Ovary (tissue), 9 donors: Measurements from ENCODE around the gene GATM. TPM values are rescaled to one million over a fixed set of nuclear protein-coding genes. Genes with fewer than 3 reads are reported as not detected.

Source experiments
- DNase-seq, 5 donors: peaks; one replicate each; pipeline ENCODE4 v3.0.0-alpha.2; 2019 to 2020
- H3K27ac ChIP-seq, 2 donors: fragments of 200-600 bp; one replicate each; pipeline versions ENCODE4 v1.5.1 to v1.8.0; 2019 to 2022
- H3K27me3 ChIP-seq: fragments of 200-600 bp; one replicate; pipeline ENCODE4 v1.8.0; 2022
- H3K36me3 ChIP-seq: fragments of 200-600 bp; sonication (generic); one replicate; pipeline ENCODE4 v1.5.1; 2019
- H3K4me1 ChIP-seq: one replicate; pipeline ENCODE4 v1.8.1; 2013; ENCODE audit warnings: mild to moderate bottlenecking, moderate library complexity; ENCODE audit not compliant: insufficient read depth
- H3K4me3 ChIP-seq: fragments of 200-600 bp; sonication (generic); one replicate; pipeline ENCODE4 v1.5.1; 2017
- H3K9me3 ChIP-seq, 2 donors: fragments of 200-600 bp in 1 of 2; sonication (generic) in 1 of 2; one replicate each; pipeline versions ENCODE4 v1.5.1 to v1.8.1; 2013 to 2019; ENCODE audit warnings: mild to moderate bottlenecking in 1 of 2, moderate library complexity in 1 of 2
- CTCF ChIP-seq, 3 donors: fragments of 450-650 bp in 2 of 3; fragments of 200-600 bp in 1 of 3; IDR thresholded peaks; one replicate each; pipeline versions ENCODE4 v1.5.1 to v1.8.0; 2016 to 2022; ENCODE audit warnings: antibody characterized with exemption in 3 of 3, mild to moderate bottlenecking in 1 of 3
- EP300 ChIP-seq: sonication (generic); formaldehyde crosslinking; IDR thresholded peaks from one replicate; pipeline ENCODE4 v1.6.1; 2017; ENCODE audit warnings: antibody characterized with exemption
- POLR2A ChIP-seq: fragments of 450-650 bp; IDR thresholded peaks from one replicate; pipeline ENCODE4 v1.6.1; 2017; ENCODE audit warnings: antibody characterized with exemption, mild to moderate bottlenecking, moderate library complexity
- WGBS, 3 donors: extraction: QIAGEN DNeasy Blood & Tissue Kit in 1 of 3; methylation state at CpG; one replicate each; pipeline versions ENCODE4 v1.1.5 to v1.1.7; 2013 to 2017; 5-methylcytosine and 5-hydroxymethylcytosine counted together
- intact Hi-C, 4 donors: fragments of 100-400 bp; cut with DNase I; formaldehyde crosslinking; loops; one replicate each; pipeline versions ENCODE4 v1.11.0 to v1.15.1; 2022 to 2023
- polyA plus RNA-seq, 2 donors: library from polyadenylated mRNA; stranded (reverse); fragments of 200-250 nt in 1 of 2; fragments of 350-450 nt in 1 of 2; fragmentation: Illumina TruSeq in 1 of 2; extraction: RNeasy Lipid Tissue Mini Kit (QIAGEN cat#74804) in 1 of 2; gene quantifications; one replicate each; pipeline ENCODE4 v1.2.3, GENCODE V29; 2013 to 2014
- total RNA-seq, 7 donors: library from RNA; depleted of rRNA in 2 of 7; stranded (reverse); fragments of >200 nt in 2 of 7; fragmentation: NEBNext Ultra II Directional in 3 of 7; extraction: Animal tissue kit (Norgen Biotek cat#: 25700) in 3 of 7; gene quantifications; one replicate each; pipeline versions ENCODE4 v1.1.0 to v1.2.4, GENCODE V29; 2016 to 2023
- donor health status: DM: no; HTN: no; CAD: no; lungs with moderate emphysema.
- donor health status: DM: no; HTN: no; CAD: no.
- donor health status: Bipolar disorder and iron deficiency.
- donor health status: DM: yes; HTN: yes; CAD: no.
- donor health status: DM: no; HTN: no; CAD: no.
- donor health status: DM: yes; HTN: yes; CAD: no.

GATM gene
- total and polyA plus RNA-seq, 9 donors = 43.6 to 218 (median 132) TPM

GRCh38 chr15:45331972-45332371 is 46.4 kb downstream of the GATM start:
- no peak for DNase-seq
- WGBS, 3 donors = 7 to 10% (median 10%) methylated on average over 4 of the region's 4 CpGs
- Histone ChIP-seq H3K36me3 (no peaks in the 10 kb centered on the region), H3K27ac (peak overlapping the region in 1 of 2 donors; percentile 42), H3K4me3 (no peak overlapping the region), H3K9me3 (no peaks in the 10 kb centered on the region), H3K27me3 (no peaks in the 10 kb centered on the region), H3K4me1 (peaks cover 7% of the 10 kb centered on the region)
- TF ChIP-seq POLR2A (no peak), EP300 (no peak), CTCF (IDR thresholded peaks at IDR 0.05) (no peak)
- intact Hi-C loops = no loop called here

- no peaks in the 10 kb centered on the region for H3K36me3 ChIP-seq
- no peak overlapping the region for H3K4me3 ChIP-seq
- no peaks in the 10 kb centered on the region for H3K27me3 ChIP-seq
- no peak for DNase-seq
- H3K4me1 ChIP-seq = peaks cover 7% of the 10 kb centered on the region
- no peak overlapping the region for H3K27ac ChIP-seq
- intact Hi-C loops = loop anchor here in 1 of 4 donors (10.0 kb wide), 1 partner anchor 966 kb away; no protein-coding TSS in a partner anchor
- TF ChIP-seq POLR2A = no peak
- no peaks in the 10 kb centered on the region for H3K9me3 ChIP-seq
- WGBS, 3 donors = 42 to 75% (median 69%) methylated on average over 2 of the region's 2 CpGs
These were observed 49.7 kb downstream of the GATM start for GRCh38 chr15:45328663-45329062.

GRCh38 chr15:45326741-45327140 is 51.6 kb downstream of the GATM start:
- Histone ChIP-seq H3K4me3 (no peak overlapping the region), H3K9me3 (no peaks in the 10 kb centered on the region), H3K36me3 (no peaks in the 10 kb centered on the region), H3K27ac (no peak overlapping the region), H3K27me3 (no peaks in the 10 kb centered on the region), H3K4me1 (peaks cover 2% of the 10 kb centered on the region)
- TF ChIP-seq EP300 (no peak), CTCF (IDR thresholded peaks at IDR 0.05) (no peak)
- 79 to 82% (median 81%) methylated on average over 7 of the region's 7 CpGs for WGBS, 3 donors
- no peak for DNase-seq
- intact Hi-C loops = loop anchor here in 1 of 4 donors (10.0 kb wide), 1 partner anchor 968 kb away; no protein-coding TSS in a partner anchor

GRCh38 chr15:45326280-45326679 is 52.1 kb downstream of the GATM start:
- Histone ChIP-seq H3K4me3 (no peak overlapping the region), H3K27ac (no peak overlapping the region), H3K27me3 (no peaks in the 10 kb centered on the region), H3K4me1 (no peaks in the 10 kb centered on the region), H3K9me3 (no peaks in the 10 kb centered on the region), H3K36me3 (no peaks in the 10 kb centered on the region)
- WGBS, 3 donors = 84 to 89% (median 87%) methylated on average over 5 of the region's 5 CpGs
- no peak for DNase-seq
- intact Hi-C loops = loop anchor here in 1 of 4 donors (10.0 kb wide), 1 partner anchor 969 kb away; no protein-coding TSS in a partner anchor
- TF ChIP-seq CTCF (IDR thresholded peaks at IDR 0.05) (no peak), EP300 (no peak), POLR2A (no peak)

GRCh38 chr15:45320581-45321205 is 57.7 kb downstream of the GATM start:
- no peaks in the 10 kb centered on the region for H3K9me3 ChIP-seq
- no peak overlapping the region for H3K4me3 ChIP-seq
- intact Hi-C loops = loop anchor here in 1 of 4 donors (10.0 kb wide), 1 partner anchor 974 kb away; no protein-coding TSS in a partner anchor
- no peak overlapping the region for H3K27ac ChIP-seq
- 60 to 71% (median 62%) methylated on average over 3 of the region's 3 CpGs for WGBS, 3 donors
- no peak for TF ChIP-seq POLR2A
- no peak for TF ChIP-seq EP300
- TF ChIP-seq CTCF (IDR thresholded peaks at IDR 0.05) = no peak
- H3K36me3 ChIP-seq = no peaks in the 10 kb centered on the region
- no peaks in the 10 kb centered on the region for H3K4me1 ChIP-seq
- no peaks in the 10 kb centered on the region for H3K27me3 ChIP-seq
- no peak for DNase-seq
